ENCODE measurements around the gene GABRR2.

GRCh38 chr6:89302936-89303335, 12.2 kb downstream of the GABRR2 start:
- TF ChIP-seq CTCF (conservative IDR thresholded peaks at IDR 0.05) (no peak), ZFX (IDR thresholded peaks at IDR 0.05) (no peak)

Measured in C4-2B (cell line).